K562 (cell line): ENCODE results near the gene ABHD4. TPM values are rescaled to one million over a fixed set of nuclear protein-coding genes. Genes with fewer than 3 reads are reported as not detected.

Experiments used
- ATAC-seq: fragments of 200-7000 bp; cut with Tn5 transposase; 3 replicates; pipeline ENCODE4 v1.9.1; 2020; ENCODE audit warnings: moderate library complexity
- BruUV-seq: library from RNA; stranded (reverse); fragments of 400-500 nt; replicated peaks from 2 replicates; lab custom pipeline; 2021; lab: Mats Ljungman, UMichigan
- CTCF ChIA-PET: fragments of 300-600 bp; formaldehyde crosslinking; extraction: SDS; loops from one replicate; lab custom pipeline; 2021; ENCODE audit warnings: low intra/inter-chr PET ratio; lab: Yijun Ruan, JAX
- POLR2A ChIA-PET: fragments of 300-600, 350-650 bp; sonication (Branson Sonifier 250); formaldehyde crosslinking; extraction: SDS; loops from one replicate; lab custom pipeline; 2021; ENCODE audit warnings: antibody characterized with exemption, inconsistent platforms; lab: Yijun Ruan, JAX
- DNase-seq, 4 experiments: peaks; one replicate each; pipeline versions ENCODE4 v3.0.0 to v3.0.0-alpha.2; 2011 to 2018; ENCODE audit warnings: low spot score in 3 of 4, mixed read lengths in 3 of 4; ENCODE audit errors: extremely low read depth in 1 of 4
- FAIRE-seq: peaks from 2 replicates; lab custom pipeline; 2011; peaks lifted over from hg19 to GRCh38; lab: Jason Lieb, UNC
- H2AFZ ChIP-seq: 2 replicates; pipeline ENCODE4 v1.6.0; 2011; ENCODE audit warnings: low read depth, low read length, control low read depth, inconsistent platforms
- H3K27ac ChIP-seq: fragments of 200-600 bp; 3 replicates; pipeline ENCODE4 v1.8.0; 2011; ENCODE audit warnings: low read depth, mild to moderate bottlenecking, control low read depth, inconsistent platforms, low read length, moderate library complexity, mixed read lengths; ENCODE audit errors: extremely low read depth
- H3K27me3 ChIP-seq, 2 experiments: fragments of 300-600 bp in 1 of 2; 2 replicates in 1 of 2; 3 replicates in 1 of 2; pipeline versions ENCODE4 v1.6.0 to v1.8.0; 2011; ENCODE audit warnings: inconsistent platforms in 2 of 2, low read length in 2 of 2, mild to moderate bottlenecking in 1 of 2, mixed read lengths in 1 of 2, moderate library complexity in 1 of 2; ENCODE audit not compliant: control insufficient read depth in 2 of 2, insufficient read depth in 2 of 2
- H3K36me3 ChIP-seq: fragments of 300-600 bp; 3 replicates; pipeline ENCODE4 v1.8.0; 2011; ENCODE audit warnings: mild to moderate bottlenecking, low read length, inconsistent platforms; ENCODE audit not compliant: control insufficient read depth, insufficient read depth
- H3K4me1 ChIP-seq, 2 experiments: fragments of 200-600 bp in 1 of 2; replicated peaks in 1 of 2; 2 replicates in 1 of 2; 3 replicates in 1 of 2; pipeline versions ENCODE4 v1.5.1 to v1.8.0; 2011; ENCODE audit warnings: inconsistent platforms in 2 of 2, low read length in 2 of 2, mild to moderate bottlenecking in 1 of 2, mixed read lengths in 1 of 2, moderate library complexity in 1 of 2; ENCODE audit not compliant: control insufficient read depth in 2 of 2, insufficient read depth in 2 of 2
- H3K4me2 ChIP-seq: 2 replicates; pipeline ENCODE4 v1.6.1; 2011; ENCODE audit warnings: low read length, control low read depth, inconsistent platforms, mixed read lengths; ENCODE audit not compliant: insufficient read depth
- H3K4me3 ChIP-seq: fragments of 200-600 bp; sonication (generic), shearing (Covaris generic); 2 replicates; pipeline ENCODE4 v1.5.1; 2016; ENCODE audit warnings: control low read depth, inconsistent platforms
- H3K79me2 ChIP-seq: fragments of 200-600 bp; 3 replicates; pipeline ENCODE4 v1.8.0; 2011; ENCODE audit warnings: low read length, inconsistent platforms; ENCODE audit not compliant: control insufficient read depth, insufficient read depth
- H3K9ac ChIP-seq, 2 experiments: 2 replicates each; pipeline versions ENCODE4 v1.6.0 to v1.6.1; 2011; ENCODE audit warnings: low read depth in 2 of 2, low read length in 2 of 2, control low read depth in 1 of 2, inconsistent platforms in 1 of 2, mild to moderate bottlenecking in 1 of 2, mixed read lengths in 1 of 2; ENCODE audit not compliant: insufficient read depth in 1 of 2
- H3K9me1 ChIP-seq: one replicate; pipeline ENCODE4 v1.6.0; 2011; ENCODE audit warnings: inconsistent platforms, mild to moderate bottlenecking, low read length, moderate library complexity; ENCODE audit not compliant: control insufficient read depth, insufficient read depth
- H3K9me3 ChIP-seq: replicated peaks from 2 replicates; pipeline ENCODE4 v1.5.1; 2011; ENCODE audit warnings: low read depth, low read length, inconsistent platforms; ENCODE audit not compliant: control insufficient read depth, insufficient read depth
- H4K20me1 ChIP-seq: replicated peaks from 2 replicates; pipeline ENCODE4 v1.6.1; 2011; ENCODE audit warnings: low read length, inconsistent platforms, mixed read lengths; ENCODE audit not compliant: control insufficient read depth, insufficient read depth
- BDP1 ChIP-seq: IDR thresholded peaks from 3 replicates; pipeline ENCODE4 v1.6.1; 2011; ENCODE audit not compliant: insufficient read length, insufficient read depth
- KDM2B ChIP-seq: fragments of 250-450 bp; sonication (Bioruptor Pico); IDR thresholded peaks from 2 replicates; pipeline ENCODE4 v1.8.0; 2021; ENCODE audit warnings: mild to moderate bottlenecking, moderate library complexity
- MED1 ChIP-seq: sonication (generic); formaldehyde crosslinking; IDR thresholded peaks from 2 replicates; pipeline ENCODE4 v1.8.1; 2023; ENCODE audit warnings: missing genetic modification reagents, borderline replicate concordance
- MTA2 ChIP-seq: fragments of 450-650 bp; IDR thresholded peaks from 2 replicates; pipeline ENCODE4 v1.6.1; 2016; ENCODE audit warnings: low read depth
- NCOA2 ChIP-seq, 2 experiments: fragments of 450-650 bp; IDR thresholded peaks; 2 replicates each; pipeline ENCODE4 v1.6.1; 2018; ENCODE audit warnings: mild to moderate bottlenecking in 2 of 2, moderate library complexity in 1 of 2; ENCODE audit not compliant: partially characterized antibody in 2 of 2
- SMARCB1 ChIP-seq: IDR thresholded peaks from 2 replicates; pipeline ENCODE4 v1.6.1; 2011; ENCODE audit warnings: improper control_type of control experiment, low read depth; ENCODE audit not compliant: insufficient read length
- TCF7 ChIP-seq: sonication (generic); IDR thresholded peaks from 2 replicates; pipeline ENCODE4 v1.6.1; 2016; ENCODE audit warnings: antibody characterized with exemption, borderline replicate concordance
- THAP7 ChIP-seq: fragments of 250-450 bp; sonication (Bioruptor Pico); IDR thresholded peaks from 2 replicates; pipeline ENCODE4 v1.5.0; 2021
- ZNF551 ChIP-seq: fragments of 250-450 bp; sonication (Bioruptor Pico); IDR thresholded peaks from 2 replicates; pipeline ENCODE4 v1.5.0; 2021; ENCODE audit warnings: mild to moderate bottlenecking, moderate library complexity
- WGBS: fragments of 100-300 bp; shearing (Covaris generic); methylation state at CpG from one replicate; pipeline ENCODE4 v1.1.6; 2016; ENCODE audit warnings: low coverage, mixed read lengths; ENCODE audit not compliant: insufficient coverage; ENCODE audit errors: missing lambda C conversion rate; 5-methylcytosine and 5-hydroxymethylcytosine counted together
- in situ Hi-C: fragments of 300-500 bp; cut with MboI; formaldehyde crosslinking; loops from 4 replicates; pipeline ENCODE4 v1.15.0; 2018; ENCODE audit warnings: inconsistent platforms, mixed read lengths
- intact Hi-C: fragments of 100-400 bp; cut with micrococcal nuclease; formaldehyde crosslinking; loops from 2 replicates; pipeline ENCODE4 v1.14.2; 2022
- polyA plus RNA-seq, 8 experiments: library from polyadenylated mRNA; depleted of rRNA in 4 of 8; stranded (reverse) in 5 of 8; unstranded in 3 of 8; fragments of >200 nt; fragmentation: Nextera tagmentation in 2 of 8; fragmentation: Illumina TruSeq in 1 of 8; extraction: Ambion mirVana in 2 of 8; extraction: Trizol in 1 of 8; gene quantifications; 2 replicates each; pipeline versions ENCODE4 v1.2.1 to v1.2.3, GENCODE V29; 2011 to 2014; ENCODE audit warnings: inconsistent platforms in 1 of 8, missing spikeins in 1 of 8
- total RNA-seq, 7 experiments: library from RNA; depleted of rRNA in 6 of 7; stranded (reverse); fragments of >200 nt in 6 of 7; fragmentation: Illumina TruSeq in 2 of 7; extraction: Trizol in 2 of 7; gene quantifications; 2 replicates each; pipeline versions ENCODE4 v1.2.1 to v1.2.3, GENCODE V29; 2011 to 2021; ENCODE audit warnings: low replicate concordance in 1 of 7

Gene ABHD4
- total and polyA plus RNA-seq, 9 of the 15 experiments (the other 6 are each of a cell fraction or from before 2014, with no cell fraction given) = 3.6 to 12.0 (median 7.2) TPM

DNA sequence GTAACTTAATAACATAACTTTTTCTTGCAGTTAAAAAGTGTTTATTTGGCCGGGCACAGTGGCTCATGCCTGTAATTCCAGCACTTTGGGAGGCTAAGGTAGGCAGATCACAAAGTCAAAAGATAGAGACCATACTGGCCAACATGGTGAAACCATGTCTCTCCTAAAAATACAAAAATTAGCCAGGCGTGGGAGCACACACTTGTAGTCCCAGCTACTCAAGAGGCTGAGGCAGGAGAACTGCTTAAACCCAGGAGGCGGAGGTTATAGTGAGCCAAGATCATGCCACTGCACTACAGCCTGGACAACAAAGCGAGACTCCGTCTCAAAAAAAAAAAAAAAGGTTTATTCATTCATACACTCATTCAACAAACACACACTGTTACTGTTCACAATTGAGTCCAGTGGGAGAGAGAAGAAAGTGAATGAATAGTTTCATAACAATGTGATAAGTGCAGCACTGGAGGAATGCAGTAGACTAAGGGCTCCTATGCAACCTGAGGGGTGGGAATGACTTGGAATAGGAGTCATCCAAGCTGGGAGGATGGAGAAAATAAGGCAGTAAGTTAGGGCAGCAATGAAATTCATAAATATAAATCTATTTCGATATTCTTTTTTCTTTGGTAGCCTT, 28.9 kb upstream of the ABHD4 start:
- ChIA-PET CTCF (interaction anchor here (0.5 to 2.3 kb wide), 8 partner anchors 12 to 331 kb away, joined by 3 to 19 read pairs (median 4); partner anchors contain the start of gene OR6J1), POLR2A (no interaction called here)
- in situ Hi-C loops = loop anchor here (5.0 to 10.0 kb wide), 2 partner anchors 78 to 276 kb away; no protein-coding TSS in a partner anchor
- ATAC-seq (no peak), FAIRE-seq (no peak), DNase-seq (no peak)
- BruUV-seq = no TSS peak
- Histone ChIP-seq H3K79me2 (peaks cover 20% of the 10 kb centered on the region), H3K9me3 (no peaks in the 10 kb centered on the region), H3K4me2 (no peak overlapping the region), H3K4me1 (no peaks in the 10 kb centered on the region), H3K9me1 (no peaks in the 10 kb centered on the region), H3K27me3 (no peaks in the 10 kb centered on the region), H3K27ac (no peak overlapping the region), H4K20me1 (no peaks in the 10 kb centered on the region), H3K36me3 (peaks cover 72% of the 10 kb centered on the region), H3K4me3 (no peak overlapping the region), H2AFZ (no peak overlapping the region), H3K9ac (no peak overlapping the region)
- intact Hi-C loops = no loop called here
- TF ChIP-seq BDP1 = no peak
- TF ChIP-seq KDM2B (CRISPR knock-in tag) = no peak
- no peak for TF ChIP-seq MED1 (CRISPR knock-in tag)
- TF ChIP-seq ZNF551 (CRISPR knock-in tag) = no peak
- 100% methylated on average over 4 of the region's 6 CpGs for WGBS

GRCh38 chr14:22569737-22570131, 28.4 kb upstream of the ABHD4 start:
- H2AFZ ChIP-seq = no peak overlapping the region
- peaks cover 72% of the 10 kb centered on the region for H3K36me3 ChIP-seq
- H3K4me2 ChIP-seq = no peak overlapping the region
- no peaks in the 10 kb centered on the region for H3K9me1 ChIP-seq
- intact Hi-C loops = loop anchor here (1.0 kb wide), 3 partner anchors 12 to 284 kb away; no protein-coding TSS in a partner anchor
- no peak for ATAC-seq
- H3K4me1 ChIP-seq = no peaks in the 10 kb centered on the region
- in situ Hi-C loops = loop anchor here (5.0 to 10.0 kb wide), 2 partner anchors 78 to 275 kb away; no protein-coding TSS in a partner anchor
- TF ChIP-seq TCF7 (no peak), THAP7 (CRISPR knock-in tag) (no peak), NCOA2 (IDR thresholded peaks at IDR 0.05; ENCODE audit: partially characterized antibody in 2 of 2) (no peak), BDP1 (no peak), SMARCB1 (no peak), MTA2 (no peak)
- TF ChIP-seq, all 486 proteins: peak for 0
- Histone ChIP-seq H3K79me2 (peaks cover 20% of the 10 kb centered on the region), H3K27ac (no peak overlapping the region), H3K4me3 (no peak overlapping the region), H3K9ac (no peak overlapping the region), H3K9me3 (no peaks in the 10 kb centered on the region), H4K20me1 (no peaks in the 10 kb centered on the region), H3K27me3 (no peaks in the 10 kb centered on the region)
- FAIRE-seq (no peak), DNase-seq (no peak)
- POLR2A ChIA-PET = interaction anchor here (0.6 to 1.3 kb wide), 3 partner anchors 9 to 204 kb away, joined by 3 to 6 read pairs (median 4); no protein-coding TSS in a partner anchor
- no TSS peak for BruUV-seq
- 100% methylated on average over 3 of the region's 3 CpGs for WGBS
- CTCF ChIA-PET = interaction anchor here (0.5 to 2.3 kb wide), 10 partner anchors 12 to 330 kb away, joined by 3 to 19 read pairs (median 4); partner anchors contain the start of genes DAD1 and OR6J1
